K562 (cell line): ENCODE results near the gene NLRX1. TPM values are rescaled to one million over a fixed set of nuclear protein-coding genes. Genes with fewer than 3 reads are reported as not detected.

Source experiments
- HOMEZ ChIP-seq: fragments of 250-450 bp; sonication (Bioruptor Pico); IDR thresholded peaks from 2 replicates; pipeline ENCODE4 v1.4.0; 2020; ENCODE audit warnings: mild to moderate bottlenecking, moderate library complexity
- RBM17 ChIP-seq: fragments of 200-400 bp; formaldehyde crosslinking; IDR thresholded peaks from 2 replicates; pipeline ENCODE4 v1.6.1; 2017; ENCODE audit warnings: low read depth, mild to moderate bottlenecking, low read length, borderline replicate concordance
- RERE ChIP-seq: sonication (generic); formaldehyde crosslinking; IDR thresholded peaks from 2 replicates; pipeline ENCODE4 v1.8.0; 2023; ENCODE audit warnings: missing genetic modification reagents, mild to moderate bottlenecking, borderline replicate concordance
- polyA plus RNA-seq, 8 experiments: library from polyadenylated mRNA; depleted of rRNA in 4 of 8; stranded (reverse) in 5 of 8; unstranded in 3 of 8; fragments of >200 nt; fragmentation: Nextera tagmentation in 2 of 8; fragmentation: Illumina TruSeq in 1 of 8; extraction: Ambion mirVana in 2 of 8; extraction: Trizol in 1 of 8; gene quantifications; 2 replicates each; pipeline versions ENCODE4 v1.2.1 to v1.2.3, GENCODE V29; 2011 to 2014; ENCODE audit warnings: inconsistent platforms in 1 of 8, missing spikeins in 1 of 8
- total RNA-seq, 7 experiments: library from RNA; depleted of rRNA in 6 of 7; stranded (reverse); fragments of >200 nt in 6 of 7; fragmentation: Illumina TruSeq in 2 of 7; extraction: Trizol in 2 of 7; gene quantifications; 2 replicates each; pipeline versions ENCODE4 v1.2.1 to v1.2.3, GENCODE V29; 2011 to 2021; ENCODE audit warnings: low replicate concordance in 1 of 7
- TF ChIP-seq, protein P1 (sequence below): fragments of 250-450 bp; sonication (Bioruptor Pico); IDR thresholded peaks from 2 replicates; pipeline ENCODE4 v1.8.0; 2021; ENCODE audit warnings: mild to moderate bottlenecking, moderate library complexity

The NLRX1 gene
- total and polyA plus RNA-seq, 9 of the 15 experiments (the other 6 are each of a cell fraction or from before 2014, with no cell fraction given) = 0.04 to 2.3 (median 0.69) TPM

DNA sequence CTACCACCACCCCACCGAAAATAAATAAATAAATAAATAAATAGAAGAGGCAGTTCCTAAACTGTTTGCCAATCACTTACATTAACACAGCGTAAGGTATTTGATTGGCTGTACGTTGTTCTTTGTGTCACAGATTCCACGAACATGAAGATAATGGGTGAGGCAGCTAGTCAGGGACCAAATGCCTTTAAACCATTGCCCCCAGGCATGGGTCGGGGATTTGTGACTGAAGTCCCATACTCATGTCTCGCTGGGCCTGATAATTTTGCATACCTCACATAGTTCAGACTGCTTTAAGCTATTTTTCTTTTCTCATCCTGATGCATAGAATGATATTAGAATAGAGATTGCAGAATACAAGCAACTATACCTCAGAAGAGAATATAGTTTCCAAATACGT, 34.0 kb downstream of the NLRX1 start (continued):
- TF ChIP-seq RERE (CRISPR knock-in tag) (no peak), RBM17 (no peak), HOMEZ (CRISPR knock-in tag) (no peak)
- TF ChIP-seq, protein P1, sequence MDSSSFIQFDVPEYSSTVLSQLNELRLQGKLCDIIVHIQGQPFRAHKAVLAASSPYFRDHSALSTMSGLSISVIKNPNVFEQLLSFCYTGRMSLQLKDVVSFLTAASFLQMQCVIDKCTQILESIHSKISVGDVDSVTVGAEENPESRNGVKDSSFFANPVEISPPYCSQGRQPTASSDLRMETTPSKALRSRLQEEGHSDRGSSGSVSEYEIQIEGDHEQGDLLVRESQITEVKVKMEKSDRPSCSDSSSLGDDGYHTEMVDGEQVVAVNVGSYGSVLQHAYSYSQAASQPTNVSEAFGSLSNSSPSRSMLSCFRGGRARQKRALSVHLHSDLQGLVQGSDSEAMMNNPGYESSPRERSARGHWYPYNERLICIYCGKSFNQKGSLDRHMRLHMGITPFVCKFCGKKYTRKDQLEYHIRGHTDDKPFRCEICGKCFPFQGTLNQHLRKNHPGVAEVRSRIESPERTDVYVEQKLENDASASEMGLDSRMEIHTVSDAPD = no peak
